IPS-NIHi11 (cell line): ENCODE measurements around the gene TMEM150A.
"Not testable (repeated sequence)": the region's sequence is repeated elsewhere in the genome, so short reads cannot be mapped to it uniquely, and the experiment has no call there.

Experiments
- DNase-seq: peaks from one replicate; pipeline ENCODE4 v3.0.0; 2012; ENCODE audit warnings: mixed read lengths, low spot score

Gene TMEM150A

GRCh38 chr2:85593023-85593422 lies 9.5 kb downstream of the TMEM150A start:
- DNase-seq: no peak

- DNase-seq: not testable (repeated sequence)
Measured at GRCh38 chr2:85592299-85592698, 10.2 kb downstream of the TMEM150A start.

GRCh38 chr2:85591563-85591962 lies 10.9 kb downstream of the TMEM150A start:
- no peak for DNase-seq

GRCh38 chr2:85590950-85591349 lies 11.5 kb downstream of the TMEM150A start:
- DNase-seq: no peak

- DNase-seq: no peak
Measured at GRCh38 chr2:85589982-85590791, 12.3 kb downstream of the TMEM150A start.

GRCh38 chr2:85589181-85589580 lies 13.3 kb downstream of the TMEM150A start:
- no peak for DNase-seq

GRCh38 chr2:85588645-85589044 lies 13.9 kb downstream of the TMEM150A start:
- no peak for DNase-seq

GRCh38 chr2:85588236-85588635 lies 14.3 kb downstream of the TMEM150A start:
- no peak for DNase-seq

GRCh38 chr2:85585781-85586105 lies 16.8 kb downstream of the TMEM150A start:
- DNase-seq: no peak

GRCh38 chr2:85584857-85585780 lies 17.4 kb downstream of the TMEM150A start:
- DNase-seq: no peak

- DNase-seq: peak; percentile 65
Measured at GRCh38 chr2:85584354-85584856, 18.1 kb downstream of the TMEM150A start, which contains the start of gene VAMP5. Gene VAMP5, plus strand, starts transcription at chr2:85584431. Its CDS starts 60 bp downstream, at chr2:85584491.

- no peak for DNase-seq
Measured at GRCh38 chr2:85583667-85584353, 18.7 kb downstream of the TMEM150A start.

- DNase-seq: no peak
Measured at GRCh38 chr2:85582492-85582891, 20.0 kb downstream of the TMEM150A start.

GRCh38 chr2:85580206-85580605 lies 22.3 kb downstream of the TMEM150A start:
- DNase-seq: no peak

GRCh38 chr2:85579266-85579935 lies 23.1 kb downstream of the TMEM150A start:
- no peak for DNase-seq

- no peak for DNase-seq
Measured at GRCh38 chr2:85578243-85579180, 24.0 kb downstream of the TMEM150A start.

- DNase-seq: peak; percentile 87
Measured at GRCh38 chr2:85577386-85578242, 24.9 kb downstream of the TMEM150A start, which contains the start of gene VAMP8. Gene VAMP8, plus strand, starts transcription at chr2:85577586. Its CDS starts 61 bp downstream, at chr2:85577647.

- DNase-seq: no peak
Measured at GRCh38 chr2:85577063-85577385, 25.5 kb downstream of the TMEM150A start.

GRCh38 chr2:85575739-85576138 lies 26.8 kb downstream of the TMEM150A start:
- no peak for DNase-seq

- DNase-seq: no peak
Measured at GRCh38 chr2:85566265-85566664, 36.2 kb downstream of the TMEM150A start.
